Measurements from ENCODE around the gene ANKRD45.
"Not testable (repeated sequence)": the region's sequence is repeated elsewhere in the genome, so short reads cannot be mapped to it uniquely, and the experiment has no call there.

Gene ANKRD45

GRCh38 chr1:173627269-173627668 lies 42.4 kb downstream of the ANKRD45 start:
- FAIRE-seq (no peak), DNase-seq (ENCODE audit: insufficient read length, low spot score) (no peak)
- no peak for TF ChIP-seq POLR2A (IDR thresholded peaks at IDR 0.05; ENCODE audit: low read depth, low read length)

GRCh38 chr1:173616859-173617258 lies 52.8 kb downstream of the ANKRD45 start:
- FAIRE-seq = no peak
- DNase-seq (ENCODE audit: insufficient read length, low spot score) = no peak
- TF ChIP-seq POLR2A (IDR thresholded peaks at IDR 0.05; ENCODE audit: low read depth, low read length) = no peak

- not testable (repeated sequence) for FAIRE-seq; DNase-seq (ENCODE audit: insufficient read length, low spot score)
Observed at GRCh38 chr1:173613086-173613485, 56.6 kb downstream of the ANKRD45 start.

GRCh38 chr1:173608503-173609216 lies 61.0 kb downstream of the ANKRD45 start:
- DNase-seq (ENCODE audit: insufficient read length, low spot score) (no peak), FAIRE-seq (no peak)
- no peak for TF ChIP-seq POLR2A (IDR thresholded peaks at IDR 0.05; ENCODE audit: low read depth, low read length)

- DNase-seq (ENCODE audit: insufficient read length, low spot score) (no peak), FAIRE-seq (no peak)
- TF ChIP-seq POLR2A (IDR thresholded peaks at IDR 0.05; ENCODE audit: low read depth, low read length) = no peak
Observed at GRCh38 chr1:173603056-173603591, 66.5 kb downstream of the ANKRD45 start, which contains the start of gene SLC9C2. SLC9C2 (minus strand) TSS chr1:173603072; CDS start chr1:173601776, 1,296 bp downstream.

- FAIRE-seq = no peak
- no peak for DNase-seq (ENCODE audit: insufficient read length, low spot score)
- TF ChIP-seq POLR2A (IDR thresholded peaks at IDR 0.05; ENCODE audit: low read depth, low read length) = no peak
Observed at GRCh38 chr1:173601588-173601987, 68.1 kb downstream of the ANKRD45 start.

GRCh38 chr1:173596097-173596825 lies 73.4 kb downstream of the ANKRD45 start:
- no peak for TF ChIP-seq POLR2A (IDR thresholded peaks at IDR 0.05; ENCODE audit: low read depth, low read length)
- no peak for FAIRE-seq
- DNase-seq (ENCODE audit: insufficient read length, low spot score) = no peak

GRCh38 chr1:173591138-173591537 lies 78.5 kb downstream of the ANKRD45 start:
- FAIRE-seq; DNase-seq (ENCODE audit: insufficient read length, low spot score): not testable (repeated sequence)

GRCh38 chr1:173590557-173590956 lies 79.1 kb downstream of the ANKRD45 start:
- no peak for TF ChIP-seq POLR2A (IDR thresholded peaks at IDR 0.05; ENCODE audit: low read depth, low read length)
- FAIRE-seq (peak; percentile 97), DNase-seq (ENCODE audit: insufficient read length, low spot score) (peak; percentile 9)

- FAIRE-seq = no peak
- no peak for TF ChIP-seq POLR2A (IDR thresholded peaks at IDR 0.05; ENCODE audit: low read depth, low read length)
- no peak for DNase-seq (ENCODE audit: insufficient read length, low spot score)
Observed at GRCh38 chr1:173581383-173582079, 88.1 kb downstream of the ANKRD45 start.

GRCh38 chr1:173580658-173581057 lies 89.0 kb downstream of the ANKRD45 start:
- DNase-seq (ENCODE audit: insufficient read length, low spot score) (no peak), FAIRE-seq (no peak)
- no peak for TF ChIP-seq POLR2A (IDR thresholded peaks at IDR 0.05; ENCODE audit: low read depth, low read length)

GRCh38 chr1:173580071-173580470 lies 89.6 kb downstream of the ANKRD45 start:
- DNase-seq (ENCODE audit: insufficient read length, low spot score) (no peak), FAIRE-seq (no peak)
- TF ChIP-seq POLR2A (IDR thresholded peaks at IDR 0.05; ENCODE audit: low read depth, low read length) = no peak

GRCh38 chr1:173573596-173573995 lies 96.1 kb downstream of the ANKRD45 start:
- no peak for TF ChIP-seq POLR2A (IDR thresholded peaks at IDR 0.05; ENCODE audit: low read depth, low read length)
- DNase-seq (ENCODE audit: insufficient read length, low spot score) = no peak
- FAIRE-seq = no peak

GRCh38 chr1:173572201-173572873 lies 97.3 kb downstream of the ANKRD45 start:
- FAIRE-seq = no peak
- no peak for TF ChIP-seq POLR2A (IDR thresholded peaks at IDR 0.05; ENCODE audit: low read depth, low read length)
- DNase-seq (ENCODE audit: insufficient read length, low spot score) = no peak
